Measurements from ENCODE around the gene PPM1M. TPM values are rescaled to one million over a fixed set of nuclear protein-coding genes. Genes with fewer than 3 reads are reported as not detected.

PPM1M gene
- total RNA-seq, 2 donors from 2014 or later = 22.4 to 33.2 TPM

DNA sequence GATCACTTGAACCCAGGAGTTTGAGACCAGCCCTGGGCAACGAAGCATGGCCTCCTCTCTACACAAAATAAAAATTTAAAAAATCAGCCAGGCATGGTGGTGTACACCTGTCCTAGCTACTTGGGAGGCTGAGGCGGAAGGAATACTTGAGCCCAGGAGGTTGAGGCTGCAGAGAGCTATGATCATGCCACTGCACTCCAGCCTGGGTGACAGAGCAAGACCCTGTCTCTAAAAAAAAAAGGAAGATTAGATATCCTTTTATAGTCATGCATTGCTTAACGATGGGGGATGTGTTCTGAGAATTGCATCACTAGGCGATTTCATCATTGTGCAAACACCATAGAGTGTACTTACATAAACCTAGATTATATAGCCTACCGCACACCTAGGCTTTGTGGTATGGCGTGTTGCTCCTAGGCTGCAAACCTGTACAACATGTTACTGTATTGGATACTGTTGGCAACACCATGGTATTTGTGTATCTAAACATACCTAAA is 35.0 kb upstream of the PPM1M start:
- 62% methylated on average over 6 of the region's 6 CpGs for WGBS
- intact Hi-C loops (cut with DNase I) = no loop called here
- H3K36me3 ChIP-seq = peaks cover 4 to 20% of the 10 kb centered on the region in 2 donors

DNA sequence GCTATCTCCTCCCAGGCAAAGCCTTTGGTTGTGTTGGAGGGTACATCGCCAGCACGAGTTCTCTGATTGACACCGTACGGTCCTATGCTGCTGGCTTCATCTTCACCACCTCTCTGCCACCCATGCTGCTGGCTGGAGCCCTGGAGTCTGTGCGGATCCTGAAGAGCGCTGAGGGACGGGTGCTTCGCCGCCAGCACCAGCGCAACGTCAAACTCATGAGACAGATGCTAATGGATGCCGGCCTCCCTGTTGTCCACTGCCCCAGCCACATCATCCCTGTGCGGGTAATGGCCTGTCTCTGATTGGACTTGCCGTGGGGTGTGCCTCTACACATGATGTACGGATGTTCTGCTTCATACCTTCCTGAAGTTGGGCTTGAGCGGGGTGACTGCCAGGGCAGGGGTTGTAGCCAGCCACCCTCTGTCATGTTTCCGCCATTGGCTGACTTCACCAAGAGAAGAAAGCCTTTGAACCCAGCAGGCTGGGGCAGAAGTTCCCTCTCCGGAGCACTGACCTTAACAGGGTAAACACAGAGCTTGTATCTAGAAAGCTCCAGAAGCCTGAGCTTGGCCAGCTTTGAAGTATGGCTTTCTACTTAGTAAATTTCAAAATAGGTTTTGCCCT is 34.2 kb upstream of the PPM1M start:
- H3K27me3 ChIP-seq (replicated peaks; ENCODE audit: insufficient read depth) = no peaks in the 10 kb centered on the region
- intact Hi-C loops (cut with DNase I) = no loop called here
- peaks cover 7% of the 10 kb centered on the region for H3K4me1 ChIP-seq (replicated peaks)
- 97% methylated on average over 18 of the region's 18 CpGs for WGBS
- TF ChIP-seq POLR2AphosphoS5 (IDR thresholded peaks at IDR 0.05) (no peak), POLR2A (IDR thresholded peaks at IDR 0.05) (no peak)
- TF ChIP-seq, protein P1, sequence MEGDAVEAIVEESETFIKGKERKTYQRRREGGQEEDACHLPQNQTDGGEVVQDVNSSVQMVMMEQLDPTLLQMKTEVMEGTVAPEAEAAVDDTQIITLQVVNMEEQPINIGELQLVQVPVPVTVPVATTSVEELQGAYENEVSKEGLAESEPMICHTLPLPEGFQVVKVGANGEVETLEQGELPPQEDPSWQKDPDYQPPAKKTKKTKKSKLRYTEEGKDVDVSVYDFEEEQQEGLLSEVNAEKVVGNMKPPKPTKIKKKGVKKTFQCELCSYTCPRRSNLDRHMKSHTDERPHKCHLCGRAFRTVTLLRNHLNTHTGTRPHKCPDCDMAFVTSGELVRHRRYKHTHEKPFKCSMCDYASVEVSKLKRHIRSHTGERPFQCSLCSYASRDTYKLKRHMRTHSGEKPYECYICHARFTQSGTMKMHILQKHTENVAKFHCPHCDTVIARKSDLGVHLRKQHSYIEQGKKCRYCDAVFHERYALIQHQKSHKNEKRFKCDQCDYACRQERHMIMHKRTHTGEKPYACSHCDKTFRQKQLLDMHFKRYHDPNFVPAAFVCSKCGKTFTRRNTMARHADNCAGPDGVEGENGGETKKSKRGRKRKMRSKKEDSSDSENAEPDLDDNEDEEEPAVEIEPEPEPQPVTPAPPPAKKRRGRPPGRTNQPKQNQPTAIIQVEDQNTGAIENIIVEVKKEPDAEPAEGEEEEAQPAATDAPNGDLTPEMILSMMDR (IDR thresholded peaks at IDR 0.05) = no peak
- no peak for DNase-seq (ENCODE audit: low spot score)
- H3K9me3 ChIP-seq = no peaks in the 10 kb centered on the region
- H3K36me3 ChIP-seq = peaks cover 4 to 18% of the 10 kb centered on the region in 2 donors
- H3K27ac ChIP-seq = no peak overlapping the region
- H3K4me3 ChIP-seq = no peak overlapping the region

More for the DNA sequence above, 35.0 kb upstream of the PPM1M start:
- peak; percentile 47 for DNase-seq (ENCODE audit: low spot score)
- Histone ChIP-seq H3K4me3 (no peak overlapping the region), H3K4me1 (replicated peaks) (peaks cover 7% of the 10 kb centered on the region), H3K9me3 (no peaks in the 10 kb centered on the region), H3K27ac (no peak overlapping the region), H3K27me3 (replicated peaks; ENCODE audit: insufficient read depth) (no peaks in the 10 kb centered on the region)
- TF ChIP-seq, protein P1 (IDR thresholded peaks at IDR 0.05) = no peak
- TF ChIP-seq POLR2AphosphoS5 (IDR thresholded peaks at IDR 0.05) = peak; percentile 85

DNA sequence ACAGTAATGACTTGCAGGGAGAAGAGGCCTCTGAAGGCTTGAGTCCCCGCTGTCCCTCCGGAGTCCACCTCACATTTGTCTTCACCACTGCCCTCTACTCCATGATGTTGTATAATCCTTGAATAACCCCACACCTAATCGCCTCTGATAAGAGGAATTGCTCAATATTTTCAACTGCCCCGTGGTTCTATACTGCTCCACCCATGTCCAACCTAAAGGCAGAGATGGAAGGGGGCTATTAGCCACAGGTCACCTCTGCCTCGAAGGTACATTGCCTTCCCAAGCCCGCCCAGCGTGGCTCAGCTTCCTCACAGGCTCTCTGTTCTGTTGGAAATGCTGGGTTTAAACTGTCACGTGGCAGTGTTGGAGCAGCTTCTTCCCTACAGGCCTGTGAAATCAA is 32.6 kb upstream of the PPM1M start:
- no peak for DNase-seq (ENCODE audit: low spot score)
- Histone ChIP-seq H3K9me3 (no peaks in the 10 kb centered on the region), H3K4me3 (no peak overlapping the region), H3K27me3 (replicated peaks; ENCODE audit: insufficient read depth) (no peaks in the 10 kb centered on the region), H3K4me1 (replicated peaks) (peaks cover 15% of the 10 kb centered on the region), H3K27ac (no peak overlapping the region), H3K36me3 (peaks cover 4 to 18% of the 10 kb centered on the region in 2 donors)
- 74% methylated on average over 8 of the region's 8 CpGs for WGBS
- intact Hi-C loops (cut with DNase I) = no loop called here
- no peak for TF ChIP-seq POLR2A (IDR thresholded peaks at IDR 0.05)
- TF ChIP-seq POLR2AphosphoS5 (IDR thresholded peaks at IDR 0.05) = no peak
- TF ChIP-seq, protein P1 (IDR thresholded peaks at IDR 0.05) = no peak

DNA sequence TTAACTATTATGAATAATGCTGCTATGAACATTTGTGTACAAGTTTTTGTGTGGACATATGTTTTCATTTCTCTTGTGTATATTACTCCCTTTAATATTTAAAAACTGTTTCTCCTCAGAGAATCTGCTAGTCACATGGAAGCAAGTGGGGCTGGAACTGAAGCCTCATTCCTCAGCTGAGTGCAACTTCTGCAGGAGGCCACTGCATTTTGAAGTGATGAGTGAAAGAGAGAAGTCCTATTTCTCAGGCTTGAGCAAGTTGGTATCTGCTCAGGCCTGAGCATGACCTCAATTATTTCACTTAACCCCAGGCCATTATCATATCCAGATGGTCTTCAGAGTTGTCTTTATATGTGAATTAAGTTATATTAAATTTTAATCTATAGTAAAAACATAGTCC is 31.7 kb upstream of the PPM1M start:
- H3K27me3 ChIP-seq (replicated peaks; ENCODE audit: insufficient read depth) = no peaks in the 10 kb centered on the region
- peaks cover 4 to 15% of the 10 kb centered on the region in 2 donors for H3K36me3 ChIP-seq
- no peaks in the 10 kb centered on the region for H3K9me3 ChIP-seq
- peaks cover 24% of the 10 kb centered on the region for H3K4me1 ChIP-seq (replicated peaks)
- no peak for TF ChIP-seq POLR2A (IDR thresholded peaks at IDR 0.05)
- no peak for DNase-seq (ENCODE audit: low spot score)
- intact Hi-C loops (cut with DNase I) = no loop called here
- H3K27ac ChIP-seq = no peak overlapping the region
- H3K4me3 ChIP-seq = no peak overlapping the region

DNA sequence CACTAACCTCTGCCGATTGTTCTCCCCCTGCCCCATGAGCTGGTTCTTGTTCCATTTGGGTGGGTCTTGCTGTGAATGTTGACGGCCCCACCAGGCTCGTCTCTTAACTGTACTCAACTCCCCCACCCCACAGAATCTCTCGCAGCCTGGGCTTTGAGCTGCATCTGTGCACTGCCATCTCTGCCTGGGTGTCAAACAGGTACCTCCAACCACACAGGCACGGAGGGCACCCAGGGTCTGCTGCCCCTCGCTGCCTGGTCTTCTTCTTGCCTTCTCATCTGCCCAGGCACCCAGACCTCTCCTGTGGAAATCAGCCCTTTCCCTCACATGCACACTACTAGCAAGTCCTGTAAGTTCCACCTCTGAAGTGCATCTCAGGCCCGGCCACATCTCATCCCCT is 30.2 kb upstream of the PPM1M start:
- no peaks in the 10 kb centered on the region for H3K9me3 ChIP-seq
- no peaks in the 10 kb centered on the region for H3K27me3 ChIP-seq (replicated peaks; ENCODE audit: insufficient read depth)
- H3K4me1 ChIP-seq (replicated peaks) = peaks cover 32% of the 10 kb centered on the region
- intact Hi-C loops (cut with DNase I) = no loop called here
- DNase-seq (ENCODE audit: low spot score) = no peak
- H3K4me3 ChIP-seq = no peak overlapping the region
- H3K27ac ChIP-seq = no peak overlapping the region
- peaks cover 4 to 15% of the 10 kb centered on the region in 2 donors for H3K36me3 ChIP-seq
- TF ChIP-seq POLR2A (IDR thresholded peaks at IDR 0.05) (no peak), POLR2AphosphoS5 (IDR thresholded peaks at IDR 0.05) (no peak)
- TF ChIP-seq, protein P1 (IDR thresholded peaks at IDR 0.05) = no peak
- WGBS = 94% methylated on average over 7 of the region's 7 CpGs

Measured in prostate gland (tissue), 2 donors.